Subcutaneous adipose tissue (tissue), 4 donors: ENCODE measurements around the gene NIFK. TPM values are rescaled to one million over a fixed set of nuclear protein-coding genes. Genes with fewer than 3 reads are reported as not detected.

ENCODE experiments used
- total RNA-seq, 4 donors: library from RNA; depleted of rRNA; stranded (reverse); fragments of >200 nt; gene quantifications; one replicate each; pipeline ENCODE4 v1.1.0, GENCODE V29; 2016
- TF ChIP-seq, protein P1 (sequence below): fragments of 450-650 bp; IDR thresholded peaks from one replicate; pipeline ENCODE4 v1.5.1; 2016; ENCODE audit warnings: low read depth, mild to moderate bottlenecking, control low read depth, antibody characterized with exemption, moderate library complexity

The NIFK gene
- total RNA-seq, 4 donors from 2014 or later = 18.7 to 102 (median 33.0) TPM

DNA sequence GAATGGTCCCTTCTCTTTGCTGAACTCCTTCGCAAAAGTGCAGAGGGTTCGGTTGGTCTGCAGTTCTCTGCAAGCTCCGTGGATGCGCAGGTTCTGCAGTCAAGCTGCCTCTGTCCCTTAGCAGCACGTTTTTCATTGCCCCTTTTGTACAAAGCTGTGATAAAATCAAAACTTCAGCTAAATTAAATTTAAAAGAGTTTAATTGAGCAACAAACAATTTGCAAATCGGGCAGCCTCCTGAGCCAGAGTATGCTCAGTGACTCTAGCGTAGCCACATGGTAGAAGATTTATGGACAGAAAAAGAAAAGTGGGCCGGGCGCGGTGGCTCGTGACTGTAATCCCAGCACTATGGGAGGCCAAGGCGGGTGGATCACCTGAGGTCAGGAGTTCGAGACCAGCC, 37.6 kb upstream of the NIFK start:
- TF ChIP-seq, protein P1, sequence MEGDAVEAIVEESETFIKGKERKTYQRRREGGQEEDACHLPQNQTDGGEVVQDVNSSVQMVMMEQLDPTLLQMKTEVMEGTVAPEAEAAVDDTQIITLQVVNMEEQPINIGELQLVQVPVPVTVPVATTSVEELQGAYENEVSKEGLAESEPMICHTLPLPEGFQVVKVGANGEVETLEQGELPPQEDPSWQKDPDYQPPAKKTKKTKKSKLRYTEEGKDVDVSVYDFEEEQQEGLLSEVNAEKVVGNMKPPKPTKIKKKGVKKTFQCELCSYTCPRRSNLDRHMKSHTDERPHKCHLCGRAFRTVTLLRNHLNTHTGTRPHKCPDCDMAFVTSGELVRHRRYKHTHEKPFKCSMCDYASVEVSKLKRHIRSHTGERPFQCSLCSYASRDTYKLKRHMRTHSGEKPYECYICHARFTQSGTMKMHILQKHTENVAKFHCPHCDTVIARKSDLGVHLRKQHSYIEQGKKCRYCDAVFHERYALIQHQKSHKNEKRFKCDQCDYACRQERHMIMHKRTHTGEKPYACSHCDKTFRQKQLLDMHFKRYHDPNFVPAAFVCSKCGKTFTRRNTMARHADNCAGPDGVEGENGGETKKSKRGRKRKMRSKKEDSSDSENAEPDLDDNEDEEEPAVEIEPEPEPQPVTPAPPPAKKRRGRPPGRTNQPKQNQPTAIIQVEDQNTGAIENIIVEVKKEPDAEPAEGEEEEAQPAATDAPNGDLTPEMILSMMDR = no peak

DNA sequence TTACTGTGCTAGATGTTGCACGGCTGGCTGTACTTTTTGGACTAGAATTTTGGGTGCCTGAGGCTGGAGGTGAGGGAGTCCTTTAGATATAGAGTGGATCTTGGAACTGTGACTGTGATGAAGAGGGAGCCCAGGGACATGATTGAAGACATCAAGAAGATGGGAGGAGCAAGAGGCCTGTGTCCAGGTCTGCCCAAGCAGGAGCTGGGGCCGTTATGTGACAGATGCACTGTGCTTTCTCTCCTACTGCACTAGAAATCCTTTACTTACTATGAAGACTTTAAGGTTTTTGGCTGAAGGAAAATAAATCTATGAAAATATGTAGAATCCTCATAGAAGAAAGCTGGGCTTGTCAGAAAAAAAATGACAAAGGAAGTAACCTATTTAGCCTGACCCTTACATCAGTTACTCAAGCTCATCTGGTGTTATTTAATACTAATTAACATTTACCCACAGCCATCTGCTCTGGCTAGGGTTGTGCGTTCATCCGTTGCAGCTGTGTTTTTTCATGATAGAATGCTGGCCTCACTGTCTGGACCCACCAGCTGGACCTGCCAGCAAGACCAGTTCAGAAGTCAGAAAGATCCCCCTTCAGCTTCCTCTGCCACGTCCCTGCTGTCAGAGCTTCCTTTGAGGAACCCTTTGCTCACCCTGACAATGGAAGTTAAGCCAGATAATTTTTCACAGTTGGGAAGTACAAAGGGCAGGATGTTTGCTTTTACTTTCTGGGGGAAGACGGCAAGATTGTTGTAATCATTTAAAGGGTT, 35.5 kb upstream of the NIFK start:
- TF ChIP-seq, protein P1 = no peak

DNA sequence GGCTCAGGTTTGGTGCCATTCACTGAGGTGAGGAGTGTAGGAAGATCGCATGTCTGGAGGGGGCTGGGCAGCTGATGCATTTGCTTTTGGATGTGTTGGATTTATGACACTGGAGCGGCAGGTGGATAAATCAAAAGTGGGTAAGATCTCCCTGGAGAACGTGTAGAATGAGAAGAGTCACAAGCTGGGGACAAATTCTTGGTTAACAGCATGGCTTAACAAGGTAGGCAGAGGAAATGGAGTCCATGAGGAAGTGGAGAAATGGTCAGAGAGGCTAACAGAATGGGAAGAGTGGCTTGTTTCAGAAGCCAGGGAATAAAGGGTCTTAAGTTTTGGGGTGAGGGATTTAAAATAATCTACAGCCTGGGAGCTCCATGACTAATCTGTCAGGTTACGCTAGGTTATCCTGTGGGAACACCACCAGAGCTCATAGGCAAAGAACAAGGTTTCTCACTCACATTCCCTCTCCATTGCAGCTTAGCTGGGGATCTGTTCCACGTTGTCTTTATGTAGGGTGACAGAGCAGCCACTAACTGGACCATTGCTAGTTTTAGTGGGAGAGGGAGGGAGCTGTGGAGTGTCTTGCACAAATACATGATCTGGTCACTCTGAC, 31.6 kb upstream of the NIFK start:
- TF ChIP-seq, protein P1 = no peak

DNA sequence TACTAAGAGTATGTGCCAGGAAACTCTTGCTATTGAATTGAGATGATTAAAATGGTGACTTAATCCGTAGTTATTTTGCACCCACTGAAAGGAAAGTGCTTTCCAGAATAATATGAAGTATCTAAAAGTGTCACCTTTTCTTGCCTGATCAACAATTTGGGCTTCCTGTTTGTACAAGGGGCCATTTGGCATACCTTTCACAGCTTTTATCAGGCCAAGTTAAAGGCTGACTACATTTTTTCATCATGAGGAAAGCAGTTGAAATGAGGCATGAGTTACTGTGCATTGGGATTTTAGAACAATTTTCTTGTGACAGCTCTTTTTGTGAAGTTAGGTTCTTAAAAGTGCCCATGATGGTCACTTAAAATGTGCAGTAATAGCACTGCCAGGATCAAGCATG, 29.9 kb upstream of the NIFK start:
- TF ChIP-seq, protein P1 = no peak

DNA sequence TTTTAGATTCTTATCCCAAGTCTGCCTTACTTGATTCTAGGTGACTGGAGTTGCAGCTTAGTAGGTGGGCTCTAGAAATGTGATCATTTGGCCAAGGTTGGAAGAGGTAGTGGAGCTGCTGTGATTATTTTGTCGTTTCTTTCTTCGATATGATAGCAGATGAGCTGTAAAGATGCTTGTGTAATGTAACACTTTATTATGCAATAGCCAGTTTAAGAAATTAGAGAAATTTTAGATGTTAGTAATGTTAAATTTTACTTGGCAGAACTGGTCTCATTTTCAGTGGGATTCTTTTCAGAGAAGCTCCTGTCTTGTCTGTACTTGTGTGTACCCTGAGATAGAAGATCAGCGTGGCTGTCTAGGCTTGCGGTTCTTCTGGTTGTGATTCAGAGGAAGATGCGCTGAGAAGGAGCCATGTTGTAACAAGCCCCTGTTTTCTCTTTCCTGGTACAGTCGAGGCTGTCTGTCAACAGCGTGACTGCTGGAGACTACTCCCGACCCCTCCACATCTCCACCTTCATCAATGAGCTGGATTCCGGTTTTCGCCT, 28.1 kb upstream of the NIFK start:
- TF ChIP-seq, protein P1 = no peak

DNA sequence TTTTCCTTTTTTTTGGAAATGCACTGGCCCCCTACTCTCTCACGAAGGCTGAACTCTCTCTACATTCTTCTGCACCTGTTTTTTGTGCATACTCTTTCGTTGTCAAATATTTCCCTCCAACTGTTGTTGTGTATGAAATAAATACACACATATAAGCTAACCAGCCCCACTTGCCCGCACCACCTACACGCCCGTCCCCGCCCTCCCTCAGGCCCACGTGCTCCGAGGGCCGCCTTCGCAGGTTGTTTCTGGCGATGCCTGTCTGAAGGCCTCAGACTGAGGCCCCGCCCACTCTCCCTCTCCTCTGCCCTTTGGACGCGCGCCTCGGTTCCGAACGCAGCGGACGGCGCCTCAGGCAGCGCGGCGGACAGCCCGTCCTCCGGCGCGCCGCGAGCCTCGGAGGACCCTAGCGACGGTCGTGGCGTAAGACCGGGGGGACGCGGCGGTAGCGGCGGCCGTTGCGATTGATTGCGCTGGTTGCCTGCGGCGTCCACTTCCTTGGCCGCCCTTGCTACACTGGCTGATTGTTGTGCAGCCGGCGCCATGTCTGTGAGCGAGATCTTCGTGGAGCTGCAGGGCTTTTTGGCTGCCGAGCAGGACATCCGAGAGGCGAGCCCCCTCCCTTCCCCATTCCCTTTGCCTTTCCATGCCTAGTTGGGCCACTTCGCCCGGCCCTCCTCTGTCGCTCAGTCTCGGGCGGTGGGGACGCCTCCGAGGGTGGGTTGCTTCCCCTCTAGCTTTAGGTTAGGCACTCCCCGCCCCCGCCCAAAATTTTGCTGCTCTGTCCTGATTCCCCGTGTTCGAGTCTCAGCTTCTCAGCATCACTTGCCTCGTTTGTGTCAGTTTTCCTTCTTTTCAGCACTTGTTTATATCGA, 18.8 kb upstream of the NIFK start, which contains the start of gene TSN:
TSS of gene TSN (plus strand) at position 415 of the 875 bp plus-strand sequence. CDS start at position 544, 129 bp downstream.
- TF ChIP-seq, protein P1 = no peak
